HCT116 (cell line): Measurements from ENCODE around the gene PRKCA. TPM values are rescaled to one million over a fixed set of nuclear protein-coding genes. Genes with fewer than 3 reads are reported as not detected.

Source experiments
- ATAC-seq: fragments of 200-7000 bp; cut with Tn5 transposase; 2 replicates; pipeline ENCODE4 v1.9.1; 2020; ENCODE audit warnings: mild to moderate bottlenecking, moderate library complexity
- BruUV-seq: library from RNA; stranded (reverse); fragments of 400-500 nt; replicated peaks from 2 replicates; lab custom pipeline; 2021; lab: Mats Ljungman, UMichigan
- CTCF ChIA-PET: fragments of 300-600 bp; sonication (Branson Sonifier 250); formaldehyde crosslinking; loops from one replicate; lab custom pipeline; 2021; ENCODE audit warnings: antibody characterized with exemption; lab: Charles Lee
- POLR2A ChIA-PET: fragments of 300-600, 350-600 bp; sonication (Branson Sonifier 250); formaldehyde crosslinking; loops from one replicate; lab custom pipeline; 2021; ENCODE audit warnings: antibody characterized with exemption; lab: Charles Lee
- RAD21 ChIA-PET, 2 experiments: fragments of 300-600 bp; sonication (Branson Sonifier 250); formaldehyde crosslinking; loops; one replicate each; lab custom pipeline; 2023; ENCODE audit warnings: low total read pairs in 2 of 2; ENCODE audit not compliant: uncharacterized antibody in 2 of 2, unreplicated experiment in 2 of 2, low non-redundant PET in 1 of 2; lab: Charles Lee
- DNase-seq: peaks from one replicate; pipeline ENCODE4 v3.0.0-alpha.2; 2010; ENCODE audit warnings: low read depth, low spot score
- H2AFZ ChIP-seq: fragments of 200-600 bp; shearing (Covaris generic), sonication (generic); 2 replicates; pipeline ENCODE4 v1.6.1; 2017; ENCODE audit warnings: low read depth, mixed run types, mixed read lengths, antibody characterized with exemption, low read length; ENCODE audit not compliant: poor library complexity, severe bottlenecking
- H3K27ac ChIP-seq: 2 replicates; pipeline ENCODE4 v1.5.1; 2012; ENCODE audit warnings: low read depth, low read length
- H3K27me3 ChIP-seq: fragments of 200-600 bp; sonication (generic); 2 replicates; pipeline ENCODE4 v1.6.1; 2016; ENCODE audit warnings: mixed run types, low read length, mixed read lengths; ENCODE audit not compliant: insufficient read depth
- H3K36me3 ChIP-seq, 2 experiments: fragments of 200-500 bp in 1 of 2; fragments of 200-600 bp in 1 of 2; sonication (Bioruptor generic) in 1 of 2; sonication (generic) in 1 of 2; 2 replicates each; pipeline versions ENCODE4 v1.5.1 to v1.6.1; 2014 to 2016; ENCODE audit warnings: low read length in 2 of 2, inconsistent platforms in 1 of 2, mixed read lengths in 1 of 2, mixed run types in 1 of 2; ENCODE audit not compliant: insufficient read depth in 2 of 2, control insufficient read depth in 1 of 2
- H3K4me1 ChIP-seq, 2 experiments: fragments of 200-600 bp in 1 of 2; sonication (generic) in 1 of 2; 2 replicates each; pipeline versions ENCODE4 v1.5.1 to v1.6.1; 2012 to 2017; ENCODE audit warnings: low read length in 2 of 2, inconsistent platforms in 1 of 2, mild to moderate bottlenecking in 1 of 2, mixed read lengths in 1 of 2, mixed run types in 1 of 2, moderate library complexity in 1 of 2; ENCODE audit not compliant: insufficient read depth in 2 of 2, control insufficient read depth in 1 of 2
- H3K4me2 ChIP-seq: fragments of 200-600 bp; sonication (generic); 2 replicates; pipeline ENCODE4 v1.6.1; 2017; ENCODE audit warnings: mixed run types, low read length, mixed read lengths
- H3K4me3 ChIP-seq, 2 experiments: fragments of 200-600 bp in 1 of 2; sonication (generic) in 1 of 2; replicated peaks in 1 of 2; 2 replicates each; pipeline ENCODE4 v1.5.1; 2011 to 2016; ENCODE audit warnings: low read length in 2 of 2, control low read depth in 1 of 2, low read depth in 1 of 2, mild to moderate bottlenecking in 1 of 2, mixed read lengths in 1 of 2, mixed run types in 1 of 2
- H3K79me2 ChIP-seq: fragments of 200-600 bp; sonication (generic); 2 replicates; pipeline ENCODE4 v1.6.1; 2017; ENCODE audit warnings: mild to moderate bottlenecking, mixed run types, low read length, moderate library complexity, mixed read lengths; ENCODE audit not compliant: insufficient read depth
- H3K9ac ChIP-seq: fragments of 200-600 bp; sonication (generic); 2 replicates; pipeline ENCODE4 v1.6.1; 2016; ENCODE audit warnings: low read length, mixed read lengths
- H3K9me2 ChIP-seq: fragments of 200-600 bp; sonication (generic), shearing (Covaris generic); 2 replicates; pipeline ENCODE4 v1.6.1; 2017; ENCODE audit warnings: mixed run types, mild to moderate bottlenecking, moderate library complexity; ENCODE audit not compliant: insufficient read depth
- H3K9me3 ChIP-seq, 2 experiments: fragments of 200-500 bp in 1 of 2; fragments of 200-600 bp in 1 of 2; sonication (Bioruptor generic) in 1 of 2; sonication (generic) in 1 of 2; 2 replicates each; pipeline ENCODE4 v1.6.1; 2014 to 2017; ENCODE audit warnings: low read length in 2 of 2, mixed read lengths in 2 of 2, inconsistent platforms in 1 of 2, low read depth in 1 of 2, mild to moderate bottlenecking in 1 of 2, mixed run types in 1 of 2, moderate library complexity in 1 of 2; ENCODE audit not compliant: control insufficient read depth in 1 of 2, insufficient read depth in 1 of 2
- H4K20me1 ChIP-seq: fragments of 200-600 bp; sonication (generic), shearing (Covaris generic); 2 replicates; pipeline ENCODE4 v1.6.1; 2017; ENCODE audit warnings: mixed run types, mild to moderate bottlenecking, moderate library complexity; ENCODE audit not compliant: insufficient read depth
- ATF3 ChIP-seq: IDR thresholded peaks from 2 replicates; pipeline ENCODE4 v1.6.1; 2012
- CBX3 ChIP-seq: IDR thresholded peaks from 2 replicates; pipeline ENCODE4 v1.6.1; 2012; ENCODE audit warnings: low read depth
- CTCF ChIP-seq, 3 experiments: fragments of 200-600 bp in 1 of 3; sonication (generic) in 1 of 3; IDR thresholded peaks in 2 of 3; conservative IDR thresholded peaks in 1 of 3; 2 replicates each; pipeline ENCODE4 v1.5.1; 2012 to 2017; ENCODE audit warnings: low read depth in 2 of 3, low read length in 2 of 3, antibody characterized with exemption in 1 of 3, borderline replicate concordance in 1 of 3, control low read depth in 1 of 3, mild to moderate bottlenecking in 1 of 3, mixed read lengths in 1 of 3, mixed run types in 1 of 3, moderate library complexity in 1 of 3; ENCODE audit not compliant: insufficient read depth in 1 of 3
- EGR1 ChIP-seq: IDR thresholded peaks from 2 replicates; pipeline ENCODE4 v1.6.1; 2012; ENCODE audit warnings: low read depth
- EZH2 ChIP-seq: fragments of 200-600 bp; sonication (generic); IDR thresholded peaks from 2 replicates; pipeline ENCODE4 v1.6.1; 2017; ENCODE audit warnings: antibody characterized with exemption, mixed run types
- EZH2phosphoT487 ChIP-seq: fragments of 200-600 bp; IDR thresholded peaks from 2 replicates; pipeline ENCODE4 v1.6.1; 2018; ENCODE audit warnings: antibody characterized with exemption, borderline replicate concordance
- FOSL1 ChIP-seq: IDR thresholded peaks from 2 replicates; pipeline ENCODE4 v1.6.1; 2012; ENCODE audit warnings: low read depth
- MAX ChIP-seq: IDR thresholded peaks from 2 replicates; pipeline ENCODE4 v1.6.1; 2012
- POLR2A ChIP-seq: IDR thresholded peaks from 2 replicates; pipeline ENCODE4 v1.7.0; 2011; ENCODE audit warnings: borderline replicate concordance; ENCODE audit not compliant: insufficient read depth, insufficient read length; ENCODE audit errors: extremely low read depth
- POLR2AphosphoS5 ChIP-seq: IDR thresholded peaks from 2 replicates; pipeline ENCODE4 v1.6.1; 2011; ENCODE audit warnings: mild to moderate bottlenecking, low read depth, low read length, moderate library complexity
- REST ChIP-seq: IDR thresholded peaks from 2 replicates; pipeline ENCODE4 v1.6.1; 2012; ENCODE audit warnings: low read depth
- SIN3A ChIP-seq: IDR thresholded peaks from 2 replicates; pipeline ENCODE4 v1.6.1; 2012; ENCODE audit warnings: low read depth
- SP1 ChIP-seq: IDR thresholded peaks from 2 replicates; pipeline ENCODE4 v1.6.1; 2012; ENCODE audit warnings: low read depth
- SRF ChIP-seq: IDR thresholded peaks from 2 replicates; pipeline ENCODE4 v1.6.1; 2012; ENCODE audit warnings: low read depth
- TCF7L2 ChIP-seq: IDR thresholded peaks from 2 replicates; pipeline ENCODE4 v1.7.0; 2011; ENCODE audit warnings: borderline replicate concordance, inconsistent platforms; ENCODE audit not compliant: insufficient read depth, insufficient read length; ENCODE audit errors: extremely low read depth
- YY1 ChIP-seq: IDR thresholded peaks from 2 replicates; pipeline ENCODE4 v1.6.1; 2011; ENCODE audit warnings: low read length, low read depth, moderate library complexity, mild to moderate bottlenecking; ENCODE audit not compliant: insufficient replicate concordance; ENCODE audit errors: extremely low read depth
- ZBTB33 ChIP-seq: IDR thresholded peaks from 2 replicates; pipeline ENCODE4 v1.6.1; 2011; ENCODE audit warnings: mild to moderate bottlenecking, low read length, moderate library complexity; ENCODE audit not compliant: insufficient replicate concordance; ENCODE audit errors: extremely low read depth
- ZNF274 ChIP-seq: fragments of 200-500 bp; sonication (Bioruptor generic); IDR thresholded peaks from 2 replicates; pipeline ENCODE4 v1.6.1; 2014; ENCODE audit warnings: mild to moderate bottlenecking, low read depth, low read length, inconsistent platforms
- intact Hi-C: fragments of 100-400 bp; cut with micrococcal nuclease; formaldehyde crosslinking; loops from 2 replicates; pipeline ENCODE4 v1.10.0; 2022
- total RNA-seq: library from RNA; stranded (reverse); gene quantifications from one replicate; pipeline ENCODE4 v1.2.1, GENCODE V29; 2021; ENCODE audit not compliant: unreplicated experiment

Gene PRKCA
- total RNA-seq, 1 experiment from 2014 or later, result 18.8 TPM

- no peaks in the 10 kb centered on the region for H3K36me3 ChIP-seq
- no peaks in the 10 kb centered on the region for H3K79me2 ChIP-seq
- ChIA-PET RAD21 (no interaction called here), CTCF (no interaction called here), POLR2A (no interaction called here)
- ATAC-seq, result no peak
- no peak overlapping the region for H3K4me3 ChIP-seq
- H3K4me2 ChIP-seq, result no peak overlapping the region
- H3K4me1 ChIP-seq, result no peaks in the 10 kb centered on the region
- intact Hi-C loops, result no loop called here
- TF ChIP-seq TCF7L2, result no peak
- no peak for TF ChIP-seq FOSL1
- no peak for TF ChIP-seq EZH2phosphoT487
- no peak for TF ChIP-seq REST
- no peak for TF ChIP-seq SRF
- no peak for TF ChIP-seq MAX
- TF ChIP-seq CBX3, result no peak
- TF ChIP-seq EGR1, result no peak
- no peak for TF ChIP-seq CTCF (IDR thresholded peaks at IDR 0.05 in 2 of 3, conservative IDR thresholded peaks at IDR 0.05 in 1 of 3; ENCODE audit: borderline replicate concordance in 1 of 3, insufficient read depth in 1 of 3, low read depth in 2 of 3, low read length in 2 of 3)
- TF ChIP-seq ATF3, result no peak
- no peak for TF ChIP-seq SIN3A
- no peak for TF ChIP-seq POLR2AphosphoS5
- no peak for TF ChIP-seq YY1
- no peak for TF ChIP-seq SP1
- no peak for TF ChIP-seq POLR2A
- no peak for TF ChIP-seq ZNF274
- TF ChIP-seq ZBTB33, result no peak
- TF ChIP-seq EZH2, result no peak
- no peaks in the 10 kb centered on the region for H3K9me2 ChIP-seq
- no peak for DNase-seq
- no peaks in the 10 kb centered on the region; the same call in 1 of the 2 replicates for H3K27me3 ChIP-seq
- no peak overlapping the region for H3K27ac ChIP-seq
- no peak overlapping the region for H2AFZ ChIP-seq
- no peak overlapping the region for H3K9ac ChIP-seq
- no peaks in the 10 kb centered on the region for H4K20me1 ChIP-seq
- H3K9me3 ChIP-seq, result no peaks in the 10 kb centered on the region
- BruUV-seq, result no TSS peak
These were observed 181.5 kb downstream of the PRKCA start for GRCh38 chr17:66483906-66484305.
